ENCODE data around the gene LTC4S.
A peak's percentile ranks its signal among the peaks of the same experiment; 100 is the strongest.

LTC4S gene

GRCh38 chr5:179805070-179805528 lies 11.3 kb downstream of the LTC4S start:
- H3K79me2 ChIP-seq (ENCODE audit: insufficient read depth, low read length) = peaks cover 22% of the 10 kb centered on the region
- H3K9ac ChIP-seq (ENCODE audit: low read depth, low read length) = peak overlapping the region; percentile 72; the same call in 1 of the 2 replicates
- H3K4me2 ChIP-seq (ENCODE audit: insufficient read depth, low read length) = peak overlapping the region; percentile 95
- H3K4me1 ChIP-seq (ENCODE audit: insufficient read depth, low read length) = peaks cover 45% of the 10 kb centered on the region
- H3K4me3 ChIP-seq (ENCODE audit: low read depth in 1 of 2, low read length in 2 of 2) = peak overlapping the region in 1 of 2 experiments; percentile 90; a peak in 2 of 4 replicates
- no peak overlapping the region for H2AFZ ChIP-seq (ENCODE audit: low read depth, low read length)
- no peaks in the 10 kb centered on the region for H3K9me3 ChIP-seq (ENCODE audit: insufficient read depth, low read length, severe bottlenecking)
- TF ChIP-seq CTCF (IDR thresholded peaks at IDR 0.05; ENCODE audit: borderline replicate concordance, extremely low read depth, low read length, poor library complexity, severe bottlenecking) (no peak), EZH2 (IDR thresholded peaks at IDR 0.05; ENCODE audit: borderline replicate concordance, low read depth, low read length, severe bottlenecking) (no peak)
- H3K36me3 ChIP-seq (ENCODE audit: insufficient read depth, low read length) = peaks cover 12% of the 10 kb centered on the region; the same call in 1 of the 2 replicates
- ATAC-seq (ENCODE audit: insufficient read depth, low read depth) (no peak), DNase-seq (no peak)
- H3K27ac ChIP-seq (ENCODE audit: low read length) = no peak overlapping the region
- H3K27me3 ChIP-seq (ENCODE audit: insufficient read depth, low read length, poor library complexity) = no peaks in the 10 kb centered on the region
- H4K20me1 ChIP-seq (ENCODE audit: insufficient read depth, low read length) = peaks cover 24% of the 10 kb centered on the region

- H3K27ac ChIP-seq (ENCODE audit: low read length) = 0 out of 2 replicates have a peak overlapping the region, but pooled peaks have one; percentile 52
- no peak for TF ChIP-seq CTCF (IDR thresholded peaks at IDR 0.05; ENCODE audit: borderline replicate concordance, extremely low read depth, low read length, poor library complexity, severe bottlenecking)
- no peak for TF ChIP-seq EZH2 (IDR thresholded peaks at IDR 0.05; ENCODE audit: borderline replicate concordance, low read depth, low read length, severe bottlenecking)
- H3K4me3 ChIP-seq (ENCODE audit: low read depth in 1 of 2, low read length in 2 of 2) = peak overlapping the region; percentile 49 to 90; a peak in 3 of 4 replicates
- peak overlapping the region; percentile 81 for H2AFZ ChIP-seq (ENCODE audit: low read depth, low read length)
- no peaks in the 10 kb centered on the region for H3K9me3 ChIP-seq (ENCODE audit: insufficient read depth, low read length, severe bottlenecking)
- peak; percentile 5; the same call in 2 of the 3 replicates for ATAC-seq (ENCODE audit: insufficient read depth, low read depth)
- H3K27me3 ChIP-seq (ENCODE audit: insufficient read depth, low read length, poor library complexity) = no peaks in the 10 kb centered on the region
- peaks cover 45% of the 10 kb centered on the region for H3K4me1 ChIP-seq (ENCODE audit: insufficient read depth, low read length)
- peak overlapping the region; percentile 72 for H3K9ac ChIP-seq (ENCODE audit: low read depth, low read length)
- H3K79me2 ChIP-seq (ENCODE audit: insufficient read depth, low read length) = peaks cover 22% of the 10 kb centered on the region
- H4K20me1 ChIP-seq (ENCODE audit: insufficient read depth, low read length) = peaks cover 24% of the 10 kb centered on the region
- peaks cover 8% of the 10 kb centered on the region; the same call in 1 of the 2 replicates for H3K36me3 ChIP-seq (ENCODE audit: insufficient read depth, low read length)
- H3K4me2 ChIP-seq (ENCODE audit: insufficient read depth, low read length) = peak overlapping the region; percentile 95
- no peak for DNase-seq
These were observed 11.9 kb downstream of the LTC4S start for GRCh38 chr5:179805529-179806249.

GRCh38 chr5:179806250-179807048 lies 12.7 kb downstream of the LTC4S start, which contains the start of gene MGAT4B:
TSS of gene MGAT4B (minus strand) at chr5:179806866. CDS start at chr5:179806583, 283 bp downstream.
- peak; percentile 82 for ATAC-seq (ENCODE audit: insufficient read depth, low read depth)
- Histone ChIP-seq H4K20me1 (ENCODE audit: insufficient read depth, low read length) (peaks cover 24% of the 10 kb centered on the region), H3K4me2 (ENCODE audit: insufficient read depth, low read length) (peak within 1 kb of the TSS; percentile 95), H2AFZ (ENCODE audit: low read depth, low read length) (peak within 1 kb of the TSS; percentile 83), H3K9me3 (ENCODE audit: insufficient read depth, low read length, severe bottlenecking) (no peaks in the 10 kb centered on the region), H3K4me1 (ENCODE audit: insufficient read depth, low read length) (peaks cover 45% of the 10 kb centered on the region), H3K9ac (ENCODE audit: low read depth, low read length) (peak within 1 kb of the TSS; percentile 72), H3K4me3 (ENCODE audit: low read depth in 1 of 2, low read length in 2 of 2) (peak within 1 kb of the TSS; percentile 75 to 90), H3K27ac (ENCODE audit: low read length) (peak within 1 kb of the TSS; percentile 62), H3K27me3 (ENCODE audit: insufficient read depth, low read length, poor library complexity) (no peaks in the 10 kb centered on the region), H3K36me3 (ENCODE audit: insufficient read depth, low read length) (peaks cover 2% of the 10 kb centered on the region; the same call in 1 of the 2 replicates), H3K79me2 (ENCODE audit: insufficient read depth, low read length) (peaks cover 22% of the 10 kb centered on the region)
- DNase-seq = peak; percentile 66
- TF ChIP-seq EZH2 (IDR thresholded peaks at IDR 0.05; ENCODE audit: borderline replicate concordance, low read depth, low read length, severe bottlenecking) = no peak
- TF ChIP-seq CTCF (IDR thresholded peaks at IDR 0.05; ENCODE audit: borderline replicate concordance, extremely low read depth, low read length, poor library complexity, severe bottlenecking) = no peak
